Endothelial cell of umbilical vein (primary cell): ENCODE data around the gene C4BPA. TPM values are rescaled to one million over a fixed set of nuclear protein-coding genes. Genes with fewer than 3 reads are reported as not detected.

ENCODE experiments used
- BruUV-seq: library from RNA; stranded (reverse); fragments of 400-500 nt; replicated peaks from 2 replicates; lab custom pipeline; 2021; lab: Mats Ljungman, UMichigan
- CTCF ChIA-PET: fragments of 300-600, 350-600 bp; sonication (Branson Sonifier 250); formaldehyde crosslinking; loops from one replicate; lab custom pipeline; 2021; ENCODE audit warnings: antibody characterized with exemption, inconsistent platforms; lab: Charles Lee
- POLR2A ChIA-PET: fragments of 300-600, 350-600 bp; sonication (Branson Sonifier 250); formaldehyde crosslinking; loops from one replicate; lab custom pipeline; 2021; ENCODE audit warnings: antibody characterized with exemption, inconsistent platforms; lab: Charles Lee
- DNase-seq: peaks from one replicate; pipeline ENCODE4 v3.0.0-alpha.2; 2011; ENCODE audit warnings: low read depth, low spot score
- FAIRE-seq: peaks from 2 replicates; lab custom pipeline; 2011; peaks lifted over from hg19 to GRCh38; lab: Jason Lieb, UNC
- H2AFZ ChIP-seq: 2 replicates; pipeline ENCODE4 v1.6.0; 2012; ENCODE audit warnings: low read depth, low read length, control low read depth, inconsistent platforms
- H3K27ac ChIP-seq: 2 replicates; pipeline ENCODE4 v1.5.1; 2011; ENCODE audit warnings: low read depth, mild to moderate bottlenecking, control low read depth, low read length, moderate library complexity; ENCODE audit not compliant: insufficient read depth
- H3K27me3 ChIP-seq, 2 experiments: 2 replicates each; pipeline versions ENCODE4 v1.6.0 to v1.6.1; 2011; ENCODE audit warnings: low read length in 2 of 2, mixed read lengths in 1 of 2; ENCODE audit not compliant: control insufficient read depth in 2 of 2, insufficient read depth in 2 of 2
- H3K36me3 ChIP-seq, 2 experiments: 2 replicates in 1 of 2; 3 replicates in 1 of 2; pipeline ENCODE4 v1.5.1; 2011; ENCODE audit warnings: low read length in 2 of 2, mild to moderate bottlenecking in 1 of 2, moderate library complexity in 1 of 2; ENCODE audit not compliant: control insufficient read depth in 2 of 2, insufficient read depth in 2 of 2; ENCODE audit errors: extremely low read depth in 1 of 2
- H3K4me1 ChIP-seq: 3 replicates; pipeline ENCODE4 v1.5.1; 2011; ENCODE audit warnings: mild to moderate bottlenecking, low read length; ENCODE audit not compliant: control insufficient read depth, insufficient read depth; ENCODE audit errors: extremely low read depth
- H3K4me2 ChIP-seq: 2 replicates; pipeline ENCODE4 v1.6.1; 2011; ENCODE audit warnings: low read length, control low read depth, mixed read lengths; ENCODE audit not compliant: insufficient read depth
- H3K4me3 ChIP-seq, 3 experiments: fragments of 200-600 bp in 1 of 3; sonication (generic), shearing (Covaris generic) in 1 of 3; replicated peaks in 1 of 3; 2 replicates each; pipeline ENCODE4 v1.5.1; 2011 to 2016; ENCODE audit warnings: control low read depth in 3 of 3, low read length in 3 of 3, mild to moderate bottlenecking in 2 of 3, inconsistent platforms in 1 of 3, low read depth in 1 of 3, moderate library complexity in 1 of 3; ENCODE audit not compliant: insufficient read depth in 1 of 3
- H3K79me2 ChIP-seq: 2 replicates; pipeline ENCODE4 v1.6.0; 2012; ENCODE audit warnings: low read length, inconsistent platforms; ENCODE audit not compliant: control insufficient read depth, insufficient read depth
- H3K9ac ChIP-seq: replicated peaks from 2 replicates; pipeline ENCODE3; 2011; ENCODE audit warnings: low read length, control low read depth; ENCODE audit not compliant: insufficient read depth; ENCODE audit errors: extremely low read depth
- H3K9me1 ChIP-seq: replicated peaks from 3 replicates; pipeline ENCODE4 v1.6.0; 2011; ENCODE audit warnings: mild to moderate bottlenecking, low read length; ENCODE audit not compliant: control insufficient read depth, insufficient read depth; ENCODE audit errors: extremely low read depth
- H3K9me3 ChIP-seq: replicated peaks from 2 replicates; pipeline ENCODE4 v1.5.1; 2012; ENCODE audit warnings: low read length, inconsistent platforms; ENCODE audit not compliant: control insufficient read depth, insufficient read depth
- H4K20me1 ChIP-seq: replicated peaks from 2 replicates; pipeline ENCODE3; 2011; ENCODE audit warnings: mild to moderate bottlenecking, low read length; ENCODE audit not compliant: control insufficient read depth, insufficient read depth; ENCODE audit errors: extremely low read depth
- EZH2 ChIP-seq: IDR thresholded peaks from 2 replicates; pipeline ENCODE4 v1.6.1; 2012; ENCODE audit warnings: borderline replicate concordance, low read depth, mild to moderate bottlenecking, moderate library complexity, low read length, inconsistent platforms; ENCODE audit not compliant: severe bottlenecking
- FOS ChIP-seq: IDR thresholded peaks from 2 replicates; pipeline ENCODE4 v1.6.1; 2011; ENCODE audit warnings: mild to moderate bottlenecking, low read length, moderate library complexity, borderline replicate concordance; ENCODE audit not compliant: insufficient read depth
- GATA2 ChIP-seq: IDR thresholded peaks from 2 replicates; pipeline ENCODE4 v1.7.0; 2011; ENCODE audit warnings: low read depth, mild to moderate bottlenecking, moderate library complexity, mixed read lengths, low read length; ENCODE audit not compliant: insufficient read length, insufficient read depth
- JUN ChIP-seq: IDR thresholded peaks from 2 replicates; pipeline ENCODE4 v1.6.1; 2011; ENCODE audit warnings: borderline replicate concordance, low read depth; ENCODE audit not compliant: insufficient read length, insufficient read depth
- MAX ChIP-seq: IDR thresholded peaks from 2 replicates; pipeline ENCODE4 v1.6.1; 2011; ENCODE audit not compliant: insufficient read depth, insufficient read length
- MYC ChIP-seq: IDR thresholded peaks from one replicate; pipeline ENCODE4 v1.6.1; 2011; ENCODE audit warnings: mild to moderate bottlenecking, low read depth, low read length
- POLR2A ChIP-seq: IDR thresholded peaks from 2 replicates; pipeline ENCODE4 v1.6.1; 2012; ENCODE audit warnings: low read depth, mild to moderate bottlenecking, control low read depth, low read length
- POLR2AphosphoS5 ChIP-seq: IDR thresholded peaks from 2 replicates; pipeline ENCODE4 v1.6.1; 2012; ENCODE audit warnings: low read depth, mild to moderate bottlenecking, control low read depth, low read length, moderate library complexity; ENCODE audit not compliant: insufficient read depth
- dilution Hi-C: fragments of 300-500 bp; cut with MboI; formaldehyde crosslinking; loops from one replicate; pipeline ENCODE4 v1.15.0; 2019; ENCODE audit warnings: low sequenced_read_pairs; ENCODE audit not compliant: extremely low pct_ligation_motif_present
- intact Hi-C: fragments of 100-400 bp; cut with micrococcal nuclease; formaldehyde crosslinking; loops from one replicate; pipeline ENCODE4 v1.10.0; 2022
- polyA plus RNA-seq, 4 experiments: library from polyadenylated mRNA; depleted of rRNA in 3 of 4; stranded (reverse) in 3 of 4; unstranded in 1 of 4; fragments of >200 nt; gene quantifications; 2 replicates each; pipeline versions ENCODE4 v1.2.1 to v1.2.3, GENCODE V29; 2011 to 2012; ENCODE audit warnings: missing spikeins in 1 of 4
- total RNA-seq: library from RNA; stranded (reverse); gene quantifications from 2 replicates; pipeline ENCODE4 v1.2.3, GENCODE V29; 2021
- TF ChIP-seq, protein P1 (sequence below), 2 donors: IDR thresholded peaks; 1 replicate in 1 of 2; 2 replicates in 1 of 2; pipeline ENCODE4 v1.5.1; 2011; ENCODE audit warnings: low read length in 2 of 2, mild to moderate bottlenecking in 2 of 2, moderate library complexity in 2 of 2, control low read depth in 1 of 2, inconsistent platforms in 1 of 2, low read depth in 1 of 2; ENCODE audit not compliant: insufficient read depth in 1 of 2; ENCODE audit errors: extremely low read depth in 1 of 2

The C4BPA gene
- total and polyA plus RNA-seq, 2 donors (not counting 3 experiments of a cell fraction or from before 2014, with no cell fraction given): not detected

- no TSS peak for BruUV-seq
- no peaks in the 10 kb centered on the region for H3K79me2 ChIP-seq
- dilution Hi-C loops: no loop called here
- no peaks in the 10 kb centered on the region for H3K9me3 ChIP-seq
- H3K36me3 ChIP-seq: no peaks in the 10 kb centered on the region
- no peaks in the 10 kb centered on the region for H3K9me1 ChIP-seq
- FAIRE-seq (no peak), DNase-seq (no peak)
- TF ChIP-seq POLR2A (no peak), POLR2AphosphoS5 (no peak), MAX (no peak), GATA2 (no peak), JUN (no peak), MYC (no peak), FOS (no peak), EZH2 (no peak)
- TF ChIP-seq, protein P1, sequence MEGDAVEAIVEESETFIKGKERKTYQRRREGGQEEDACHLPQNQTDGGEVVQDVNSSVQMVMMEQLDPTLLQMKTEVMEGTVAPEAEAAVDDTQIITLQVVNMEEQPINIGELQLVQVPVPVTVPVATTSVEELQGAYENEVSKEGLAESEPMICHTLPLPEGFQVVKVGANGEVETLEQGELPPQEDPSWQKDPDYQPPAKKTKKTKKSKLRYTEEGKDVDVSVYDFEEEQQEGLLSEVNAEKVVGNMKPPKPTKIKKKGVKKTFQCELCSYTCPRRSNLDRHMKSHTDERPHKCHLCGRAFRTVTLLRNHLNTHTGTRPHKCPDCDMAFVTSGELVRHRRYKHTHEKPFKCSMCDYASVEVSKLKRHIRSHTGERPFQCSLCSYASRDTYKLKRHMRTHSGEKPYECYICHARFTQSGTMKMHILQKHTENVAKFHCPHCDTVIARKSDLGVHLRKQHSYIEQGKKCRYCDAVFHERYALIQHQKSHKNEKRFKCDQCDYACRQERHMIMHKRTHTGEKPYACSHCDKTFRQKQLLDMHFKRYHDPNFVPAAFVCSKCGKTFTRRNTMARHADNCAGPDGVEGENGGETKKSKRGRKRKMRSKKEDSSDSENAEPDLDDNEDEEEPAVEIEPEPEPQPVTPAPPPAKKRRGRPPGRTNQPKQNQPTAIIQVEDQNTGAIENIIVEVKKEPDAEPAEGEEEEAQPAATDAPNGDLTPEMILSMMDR (IDR thresholded peaks at IDR 0.05; ENCODE audit: extremely low read depth in 1 of 2, insufficient read depth in 1 of 2, low read depth in 1 of 2, low read length in 2 of 2): no peak
- H3K4me3 ChIP-seq: no peak overlapping the region
- no peak overlapping the region for H3K27ac ChIP-seq
- CTCF ChIA-PET: no interaction called here
- H3K4me1 ChIP-seq: no peaks in the 10 kb centered on the region
- H3K27me3 ChIP-seq: peaks cover 0 to 3% of the 10 kb centered on the region in 2 experiments
- no peak overlapping the region for H3K9ac ChIP-seq
- intact Hi-C loops: no loop called here
- no peak overlapping the region for H2AFZ ChIP-seq
- H3K4me2 ChIP-seq: no peak overlapping the region
- POLR2A ChIA-PET: no interaction called here
- H4K20me1 ChIP-seq: no peaks in the 10 kb centered on the region
These were observed 8.7 kb downstream of the C4BPA start for GRCh38 chr1:207112616-207113296.
